D721Med (cell line): ENCODE results near the gene TANGO6.

Experiments
- DNase-seq: peaks from one replicate; pipeline ENCODE4 v3.0.0; 2011; ENCODE audit warnings: low spot score; ENCODE audit not compliant: insufficient read length
- FAIRE-seq: peaks from 2 replicates; lab custom pipeline; 2011; peaks lifted over from hg19 to GRCh38; lab: Jason Lieb, UNC
- TF ChIP-seq, protein P1 (sequence below): IDR thresholded peaks from 2 replicates; pipeline ENCODE4 v1.5.1; 2012; ENCODE audit warnings: mild to moderate bottlenecking, control low read depth; ENCODE audit not compliant: insufficient read depth; ENCODE audit errors: missing control alignments

Gene TANGO6

DNA sequence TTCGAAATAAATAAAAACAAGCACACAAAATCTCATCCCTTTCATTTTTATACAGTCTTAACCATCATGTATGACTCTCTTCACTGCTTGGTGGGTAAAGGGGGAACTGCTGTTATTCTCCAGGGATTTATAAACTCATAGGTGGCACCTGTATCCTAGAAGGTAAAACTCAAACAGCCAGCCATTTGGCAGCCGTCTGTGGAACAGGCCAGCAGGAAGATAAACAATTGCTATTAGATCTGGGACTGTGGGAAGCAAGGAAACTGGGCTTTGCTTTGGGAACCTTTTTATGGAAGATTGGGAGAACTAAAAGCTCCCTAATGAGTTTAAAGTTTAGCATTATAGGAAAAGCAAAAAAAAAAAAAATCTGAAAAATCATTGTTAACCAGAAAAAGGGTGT is 126.0 kb downstream of the TANGO6 start:
- FAIRE-seq (no peak), DNase-seq (no peak)
- TF ChIP-seq, protein P1, sequence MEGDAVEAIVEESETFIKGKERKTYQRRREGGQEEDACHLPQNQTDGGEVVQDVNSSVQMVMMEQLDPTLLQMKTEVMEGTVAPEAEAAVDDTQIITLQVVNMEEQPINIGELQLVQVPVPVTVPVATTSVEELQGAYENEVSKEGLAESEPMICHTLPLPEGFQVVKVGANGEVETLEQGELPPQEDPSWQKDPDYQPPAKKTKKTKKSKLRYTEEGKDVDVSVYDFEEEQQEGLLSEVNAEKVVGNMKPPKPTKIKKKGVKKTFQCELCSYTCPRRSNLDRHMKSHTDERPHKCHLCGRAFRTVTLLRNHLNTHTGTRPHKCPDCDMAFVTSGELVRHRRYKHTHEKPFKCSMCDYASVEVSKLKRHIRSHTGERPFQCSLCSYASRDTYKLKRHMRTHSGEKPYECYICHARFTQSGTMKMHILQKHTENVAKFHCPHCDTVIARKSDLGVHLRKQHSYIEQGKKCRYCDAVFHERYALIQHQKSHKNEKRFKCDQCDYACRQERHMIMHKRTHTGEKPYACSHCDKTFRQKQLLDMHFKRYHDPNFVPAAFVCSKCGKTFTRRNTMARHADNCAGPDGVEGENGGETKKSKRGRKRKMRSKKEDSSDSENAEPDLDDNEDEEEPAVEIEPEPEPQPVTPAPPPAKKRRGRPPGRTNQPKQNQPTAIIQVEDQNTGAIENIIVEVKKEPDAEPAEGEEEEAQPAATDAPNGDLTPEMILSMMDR: no peak

DNA sequence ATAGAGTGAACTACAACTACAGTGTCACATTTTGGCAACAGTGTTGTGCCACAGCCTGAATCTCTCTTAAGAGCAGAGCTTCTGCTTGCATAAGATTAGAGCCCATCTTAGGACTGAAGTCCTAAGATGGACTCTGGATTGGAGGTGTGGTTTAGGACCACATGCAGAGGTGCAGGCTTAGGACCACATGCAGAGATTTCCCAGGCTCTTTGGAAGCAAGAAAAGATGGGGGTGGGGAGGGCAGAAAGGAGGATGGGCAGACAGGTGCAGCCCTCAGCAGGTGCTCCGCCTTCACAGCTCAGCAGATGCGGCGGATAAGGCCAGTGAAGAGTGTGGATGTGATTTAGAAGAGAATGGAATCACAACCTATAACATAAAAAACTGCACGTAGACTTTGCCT is 128.7 kb downstream of the TANGO6 start:
- TF ChIP-seq, protein P1: no peak
- FAIRE-seq: no peak
- DNase-seq: no peak

DNA sequence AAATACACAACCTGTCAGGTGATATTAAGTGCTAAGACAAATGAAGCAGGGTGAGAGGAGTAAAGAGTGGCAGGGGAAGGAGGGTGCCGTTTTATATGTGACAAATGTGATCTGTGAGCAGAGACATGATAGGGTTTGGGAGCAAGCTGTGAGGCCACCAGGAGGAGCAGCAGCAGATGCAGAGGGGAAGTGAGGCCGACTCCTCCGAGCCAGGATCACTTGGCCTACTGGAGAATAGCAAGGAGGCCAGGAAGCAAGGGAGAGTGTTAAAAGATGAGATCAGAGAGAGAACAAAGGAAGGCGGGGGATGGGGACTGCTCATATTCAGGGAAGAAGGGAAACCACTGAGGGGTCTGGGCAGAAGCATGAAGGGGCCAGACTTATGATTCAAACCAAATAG is 129.4 kb downstream of the TANGO6 start:
- DNase-seq (no peak), FAIRE-seq (no peak)
- TF ChIP-seq, protein P1: no peak

DNA sequence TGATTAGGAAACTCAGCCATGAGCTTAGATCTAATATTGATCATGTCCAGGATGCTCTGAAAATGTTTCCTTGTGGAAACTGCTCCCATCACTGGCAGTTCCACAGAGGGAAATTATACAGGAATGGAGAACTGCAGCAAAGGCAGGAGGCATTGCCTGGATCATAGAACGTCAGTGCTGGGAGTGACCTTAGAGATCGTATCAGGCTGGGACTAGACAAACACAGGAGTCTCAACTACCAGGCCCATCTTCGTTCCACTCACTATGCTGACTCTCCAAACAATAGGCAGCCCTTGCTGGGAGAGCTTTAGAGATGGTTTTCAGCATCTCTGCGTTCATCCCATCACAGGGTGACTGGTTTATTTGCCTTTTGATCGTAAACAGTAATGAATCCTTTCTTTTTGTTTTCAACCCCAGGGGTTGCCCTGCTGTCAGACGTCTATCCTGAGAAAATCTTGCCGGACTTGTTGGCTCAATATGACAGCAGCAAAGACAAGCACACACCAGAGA is 130.3 kb downstream of the TANGO6 start:
- no peak for FAIRE-seq
- TF ChIP-seq, protein P1: no peak
- no peak for DNase-seq

DNA sequence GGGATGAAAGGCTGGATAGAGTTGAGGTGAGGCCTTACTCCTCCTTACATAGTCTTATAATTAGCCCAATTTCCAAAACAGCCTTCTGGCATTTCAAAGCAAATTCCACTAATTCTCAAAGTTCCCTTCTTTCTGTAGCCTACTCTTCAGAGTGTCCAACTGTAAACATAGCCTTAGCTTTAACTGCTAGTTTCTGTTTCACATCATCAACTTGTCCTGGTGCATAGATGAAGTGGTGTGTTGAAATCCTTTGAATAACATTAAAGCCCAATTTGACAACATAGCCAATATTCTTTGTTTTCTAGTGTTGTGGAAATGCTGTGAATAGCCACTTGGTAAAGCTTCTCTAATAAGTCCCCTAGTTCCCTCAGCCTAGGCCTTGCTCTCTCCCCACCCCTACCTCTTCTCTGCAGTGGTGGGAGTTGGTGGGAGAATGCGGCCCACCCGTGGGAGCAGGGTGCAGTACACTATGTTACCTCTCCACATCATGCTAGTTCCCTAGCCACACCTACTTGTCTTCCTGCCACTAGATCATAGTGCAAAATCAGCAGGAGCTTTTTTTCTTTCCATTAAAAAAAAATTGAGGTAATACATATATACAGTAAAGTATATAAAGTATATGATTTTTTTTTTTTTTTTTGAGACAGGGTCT is 135.1 kb downstream of the TANGO6 start:
- FAIRE-seq: no peak
- no peak for DNase-seq
- TF ChIP-seq, protein P1: no peak

DNA sequence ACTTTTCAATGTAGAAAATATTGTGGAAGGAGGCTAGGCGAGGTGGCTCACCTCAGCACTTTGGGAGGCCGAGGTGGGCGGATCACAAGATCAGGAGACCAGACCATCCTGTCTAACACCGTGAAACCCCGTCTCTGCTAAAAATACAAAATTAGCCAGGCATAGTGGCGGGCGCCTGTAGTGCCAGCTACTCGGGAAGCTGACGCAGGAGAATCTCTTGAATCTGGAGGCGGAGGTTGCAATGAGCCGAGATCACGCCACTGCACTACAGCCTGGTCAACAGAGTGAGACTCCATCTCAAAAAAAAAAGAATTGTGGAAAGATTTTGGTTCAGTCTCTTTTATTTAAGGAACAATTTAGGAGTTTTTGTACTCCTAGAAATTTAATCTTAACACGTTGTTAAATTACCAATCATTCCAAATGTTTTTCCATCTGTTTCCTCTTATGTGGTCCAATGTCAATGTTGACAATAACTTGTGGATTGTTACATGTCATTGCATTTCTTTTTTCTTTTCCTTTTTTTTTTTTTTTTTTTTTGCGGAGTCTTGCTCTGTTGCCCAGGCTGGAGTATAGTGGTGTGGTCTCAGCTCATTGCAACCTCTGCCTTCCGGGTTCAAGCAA is 137.5 kb downstream of the TANGO6 start:
- no peak for FAIRE-seq
- TF ChIP-seq, protein P1: no peak
- no peak for DNase-seq

DNA sequence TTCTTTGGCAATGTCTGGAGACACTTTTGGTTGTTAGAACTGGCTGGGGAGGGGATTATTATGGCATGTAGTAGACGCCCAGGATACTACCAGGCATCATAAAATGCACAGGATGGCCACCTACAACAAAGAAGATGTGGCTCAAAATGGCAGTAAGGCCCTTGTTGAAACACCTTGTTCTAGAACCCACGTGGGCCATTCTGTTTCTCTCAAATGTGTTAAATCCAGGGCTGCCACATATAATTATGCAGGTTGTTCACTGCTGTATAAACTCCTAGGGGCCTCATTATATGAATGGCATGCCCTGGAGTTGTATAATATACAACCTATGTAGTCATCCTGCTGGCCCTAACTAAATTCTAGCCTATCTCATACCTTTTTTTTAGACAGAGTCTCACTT is 138.6 kb downstream of the TANGO6 start:
- DNase-seq (no peak), FAIRE-seq (no peak)
- TF ChIP-seq, protein P1: no peak
